Lung microvascular endothelial cell (primary cell): ENCODE data around the gene ZSCAN20. TPM values are rescaled to one million over a fixed set of nuclear protein-coding genes. Genes with fewer than 3 reads are reported as not detected.
A peak's percentile ranks its signal among the peaks of the same experiment; 100 is the strongest.

Experiments
- DNase-seq, 2 donors: peaks; one replicate each; pipeline versions ENCODE4 v3.0.0 to v3.0.0-alpha.2; 2010; ENCODE audit warnings: low read depth in 2 of 2
- total RNA-seq: library from RNA; depleted of rRNA; stranded (reverse); fragments of >200 nt; gene quantifications from 2 replicates; pipeline ENCODE4 v1.2.1, GENCODE V29; 2014

The ZSCAN20 gene
- total RNA-seq, 1 donor from 2014 or later, result 6.0 TPM

- peak; percentile 50 to 79 for DNase-seq
These were observed 29.3 kb upstream of the ZSCAN20 start for GRCh38 chr1:33443080-33443704.

- peak; percentile 29 to 46 for DNase-seq
These were observed 28.7 kb upstream of the ZSCAN20 start for GRCh38 chr1:33443705-33444180.

- DNase-seq, result peak; percentile 47 to 73
These were observed 27.3 kb upstream of the ZSCAN20 start for GRCh38 chr1:33445108-33445507.

GRCh38 chr1:33446590-33446989 is 25.9 kb upstream of the ZSCAN20 start:
- DNase-seq, result no peak

DNA sequence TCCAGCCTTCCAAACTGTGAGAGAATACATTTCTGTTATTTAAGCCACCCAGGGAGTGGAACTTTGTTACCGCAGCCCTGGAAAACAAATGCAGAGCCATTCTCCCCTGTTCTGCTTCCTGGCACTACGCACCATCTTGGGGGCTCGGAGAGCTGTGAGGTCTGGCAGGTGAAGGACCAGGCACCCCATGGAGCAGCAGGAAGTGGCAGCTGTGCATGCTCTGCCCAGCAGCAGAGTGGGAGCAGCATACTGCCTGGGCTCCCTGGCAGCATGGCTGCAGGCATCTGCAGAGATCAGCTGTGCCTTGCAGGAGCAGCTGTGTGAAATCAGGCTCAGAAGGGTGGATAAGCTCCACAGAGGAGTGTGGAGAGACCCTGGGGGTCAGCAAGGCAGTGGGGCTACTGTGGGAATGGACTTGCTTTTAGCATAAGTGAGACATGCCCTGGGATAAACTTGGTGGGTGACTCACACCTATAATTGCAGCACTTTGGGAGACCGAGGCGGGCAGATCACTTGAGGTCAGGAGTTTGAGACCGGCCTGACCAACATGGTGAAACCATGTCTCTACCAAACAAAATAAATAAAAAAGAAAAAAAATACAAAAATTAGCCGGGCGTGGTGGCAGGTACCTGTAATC is 17.7 kb upstream of the ZSCAN20 start:
- DNase-seq, result no peak

DNA sequence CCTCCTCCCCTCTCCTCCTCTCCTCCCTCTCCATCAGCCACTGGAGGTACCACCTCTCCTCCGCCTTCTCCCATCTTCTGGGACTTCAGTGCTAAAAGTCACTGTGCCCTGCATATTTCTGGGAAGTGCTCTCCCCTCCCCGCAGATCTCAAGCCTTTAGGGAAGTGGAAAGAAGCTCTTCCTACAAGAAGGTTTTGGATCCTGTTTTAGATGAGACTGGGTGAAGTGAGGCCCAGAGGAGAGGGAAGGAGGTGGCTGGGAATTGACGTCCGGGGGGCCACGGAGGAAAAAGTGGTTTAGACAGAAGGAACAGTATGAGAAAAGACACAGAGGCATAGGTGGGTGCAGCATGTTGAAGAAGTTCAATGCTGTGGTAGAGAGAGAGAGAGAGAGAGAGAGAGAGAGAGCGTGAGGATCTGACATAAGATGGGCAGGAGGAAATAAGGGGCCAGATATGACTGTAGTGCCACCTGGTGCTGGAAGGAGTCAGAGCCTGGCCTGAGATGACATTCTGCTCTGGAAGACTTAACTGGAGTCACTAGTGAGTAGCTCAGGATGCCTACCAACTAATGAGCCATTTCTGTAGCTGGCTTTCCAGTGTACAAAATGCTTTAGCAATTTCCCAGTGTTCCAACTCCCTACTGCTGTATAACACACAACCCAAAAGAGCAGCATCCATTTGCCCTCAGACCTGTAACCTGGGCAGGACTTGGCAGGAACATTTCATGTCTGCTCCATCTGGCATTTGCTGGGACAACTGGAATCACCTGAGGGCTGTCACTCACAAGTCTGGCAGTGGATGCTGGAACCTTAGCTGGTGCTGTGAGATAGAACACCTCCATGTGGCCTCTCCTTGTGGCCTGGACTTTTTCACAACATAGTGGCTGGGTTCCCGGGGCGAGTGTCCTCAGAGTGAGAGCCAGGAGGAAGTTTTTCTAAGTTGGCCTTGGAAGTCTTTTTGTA is 16.6 kb upstream of the ZSCAN20 start:
- peak; percentile 63 to 88 for DNase-seq

DNA sequence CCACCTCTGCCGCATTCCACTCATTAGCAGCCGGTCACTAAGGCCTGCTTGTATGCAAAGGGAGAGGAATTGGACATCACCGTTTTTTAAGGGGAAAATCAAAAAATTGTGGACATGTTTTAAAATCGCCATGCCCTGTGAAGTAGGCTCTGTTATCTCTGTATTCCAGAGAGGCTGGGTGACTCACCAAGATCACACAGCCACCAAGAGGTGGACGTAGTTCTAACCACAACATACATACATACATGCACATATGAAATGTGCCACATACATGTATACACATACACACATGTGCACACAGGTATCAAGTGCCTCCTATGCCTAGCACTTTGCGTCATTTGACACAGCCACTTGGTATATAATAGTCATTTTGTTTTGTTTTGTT is 16.0 kb upstream of the ZSCAN20 start:
- DNase-seq, result no peak

GRCh38 chr1:33459691-33460090 is 12.8 kb upstream of the ZSCAN20 start:
- no peak for DNase-seq

- no peak for DNase-seq
These were observed 12.3 kb upstream of the ZSCAN20 start for GRCh38 chr1:33460144-33460543.

GRCh38 chr1:33460947-33461629 is 11.4 kb upstream of the ZSCAN20 start:
- peak in 1 of 2 donors; percentile 48 for DNase-seq

DNA sequence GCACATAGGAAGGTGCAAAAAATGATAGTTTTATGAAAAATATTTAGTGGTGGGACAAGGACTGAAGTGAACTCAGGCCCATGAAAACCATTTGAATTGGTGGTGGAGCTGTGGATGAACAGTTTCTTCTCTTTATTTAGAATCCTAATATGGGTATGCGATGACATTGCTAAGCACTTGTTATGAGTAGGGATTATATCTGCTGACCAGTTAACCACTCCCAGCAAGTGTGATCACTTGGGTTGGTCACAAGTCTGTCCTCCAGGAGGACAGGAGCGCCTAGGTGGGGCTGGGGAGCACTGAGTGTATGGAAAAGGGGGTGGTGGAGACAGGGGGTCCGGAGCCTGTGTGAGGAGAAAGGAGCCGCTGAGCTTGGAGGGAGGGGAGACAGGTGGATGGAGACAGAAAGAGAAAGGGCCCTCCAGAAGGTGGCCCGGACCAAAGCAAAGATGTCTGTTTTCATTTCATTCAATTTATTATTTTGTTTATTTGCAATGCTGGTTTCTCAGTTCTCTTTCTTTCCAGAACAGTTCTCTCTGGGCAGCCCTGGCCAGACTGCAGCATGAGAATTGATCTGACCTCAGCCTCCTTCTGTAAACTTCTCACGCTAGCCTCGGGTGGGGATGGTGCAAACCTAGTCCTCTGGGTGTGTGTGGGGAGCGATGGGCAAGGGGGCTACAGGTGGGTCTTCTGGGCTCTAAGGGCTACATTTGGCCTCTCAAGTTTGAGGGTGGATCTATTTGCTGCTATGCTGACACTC is 9.9 kb upstream of the ZSCAN20 start:
- DNase-seq, result no peak

DNA sequence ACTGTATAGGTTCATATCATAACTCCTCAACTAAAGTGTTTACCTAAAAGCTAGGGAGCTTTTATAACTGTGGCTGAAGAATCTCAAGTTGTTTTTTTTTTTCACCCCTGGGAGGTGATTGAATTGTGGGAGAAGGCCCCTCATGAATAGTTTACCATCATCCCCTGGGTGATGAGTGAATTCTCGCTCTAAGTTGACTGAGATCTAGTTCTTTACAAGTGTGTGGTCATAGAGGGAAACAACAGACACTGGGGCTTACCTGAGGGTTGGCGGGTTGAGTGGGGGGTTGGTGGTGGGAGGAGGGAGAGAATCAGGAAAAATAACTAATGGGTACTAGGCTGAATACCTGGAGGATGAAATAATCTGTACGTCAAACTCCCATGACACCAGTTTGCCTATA is 7.9 kb upstream of the ZSCAN20 start:
- no peak for DNase-seq

GRCh38 chr1:33465316-33465715 is 7.1 kb upstream of the ZSCAN20 start:
- no peak for DNase-seq

DNA sequence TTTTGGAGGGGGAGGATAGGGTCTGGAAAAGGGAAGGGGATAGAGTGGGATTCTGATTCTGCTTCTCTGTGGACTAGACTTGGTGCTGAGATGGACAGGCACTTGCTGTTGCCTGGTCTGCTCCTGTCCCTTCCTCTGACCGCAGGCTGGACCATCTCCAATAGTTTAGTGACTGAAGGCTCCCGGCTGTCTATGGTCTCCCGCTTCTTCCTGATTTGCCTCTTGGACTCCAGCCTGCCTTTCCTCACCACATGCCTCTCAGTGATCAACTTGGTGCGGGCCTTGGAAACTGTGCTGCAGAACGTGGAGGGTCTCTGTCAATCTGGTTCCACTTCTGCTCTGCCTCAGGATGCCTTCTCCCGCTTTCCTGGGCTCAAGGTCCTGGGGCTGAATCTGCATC is 6.3 kb upstream of the ZSCAN20 start:
- DNase-seq, result no peak

DNA sequence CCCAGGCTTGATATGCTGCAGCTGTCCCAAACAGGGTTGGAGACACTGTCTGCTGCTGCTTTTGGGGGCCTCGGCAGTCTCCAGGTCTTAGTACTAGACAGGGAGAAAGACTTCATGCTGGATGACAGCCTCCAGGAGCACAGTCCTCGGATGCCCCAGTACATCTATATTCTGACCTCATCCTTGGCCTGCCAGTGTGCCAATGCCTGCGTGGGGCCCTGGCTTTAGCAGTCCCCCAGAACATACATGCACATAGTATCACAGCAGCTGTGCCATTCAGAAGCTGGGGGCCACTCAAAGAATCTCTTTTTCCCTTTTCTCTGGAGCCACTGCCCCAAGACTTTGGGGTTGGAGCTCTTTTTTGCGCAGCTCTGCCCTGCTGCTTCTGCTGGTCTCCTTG is 4.4 kb upstream of the ZSCAN20 start:
- DNase-seq, result no peak

GRCh38 chr1:33468531-33468930 is 3.9 kb upstream of the ZSCAN20 start:
- no peak for DNase-seq

GRCh38 chr1:33468967-33469366 is 3.5 kb upstream of the ZSCAN20 start:
- no peak for DNase-seq

GRCh38 chr1:33469691-33470090 is 2.8 kb upstream of the ZSCAN20 start:
- no peak for DNase-seq

DNA sequence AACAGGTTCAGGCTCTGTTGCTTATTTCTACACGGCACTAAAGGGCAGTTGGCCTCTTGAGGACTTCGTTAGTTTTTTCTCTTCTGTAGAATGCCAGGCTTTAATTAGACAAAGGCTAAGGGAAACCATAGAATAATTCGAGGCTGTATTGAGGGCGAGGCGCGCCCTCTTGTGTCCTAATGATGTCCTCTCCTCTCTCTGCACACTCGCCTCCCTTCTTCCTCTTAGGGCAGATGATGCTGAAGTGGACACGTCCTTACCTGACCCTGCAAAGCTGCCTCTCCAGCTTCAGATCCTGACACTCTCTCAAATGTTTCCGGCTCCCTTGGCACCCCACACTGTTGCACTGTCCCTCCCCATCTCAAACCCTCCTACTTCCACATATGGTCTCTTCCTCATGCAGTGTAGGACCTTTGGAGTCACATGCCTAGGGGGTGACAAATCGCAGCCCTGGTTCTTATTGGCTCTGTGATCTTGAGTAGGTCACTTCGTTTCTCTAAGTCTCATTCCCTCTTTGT is 1.9 kb upstream of the ZSCAN20 start:
- DNase-seq, result peak; percentile 84 to 85

DNA sequence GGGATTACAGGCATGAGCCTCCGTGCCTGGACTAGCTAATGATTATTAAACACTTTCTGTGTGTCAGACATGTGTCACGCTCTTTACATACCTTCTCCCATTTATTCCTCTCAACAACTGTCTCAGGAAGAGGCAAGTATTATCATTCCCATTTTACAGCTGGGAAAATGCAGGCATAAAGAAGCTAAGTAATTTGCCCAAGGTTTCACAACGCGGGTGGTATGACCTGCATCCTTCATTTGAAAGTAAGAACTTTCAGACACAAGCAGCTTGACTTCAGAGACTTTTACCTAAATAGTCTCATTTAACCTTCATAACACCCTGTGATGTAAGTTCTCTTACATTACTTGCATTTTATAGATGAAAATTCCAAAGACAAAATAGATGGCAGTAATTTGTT is 1.0 kb upstream of the ZSCAN20 start:
- no peak for DNase-seq

DNA sequence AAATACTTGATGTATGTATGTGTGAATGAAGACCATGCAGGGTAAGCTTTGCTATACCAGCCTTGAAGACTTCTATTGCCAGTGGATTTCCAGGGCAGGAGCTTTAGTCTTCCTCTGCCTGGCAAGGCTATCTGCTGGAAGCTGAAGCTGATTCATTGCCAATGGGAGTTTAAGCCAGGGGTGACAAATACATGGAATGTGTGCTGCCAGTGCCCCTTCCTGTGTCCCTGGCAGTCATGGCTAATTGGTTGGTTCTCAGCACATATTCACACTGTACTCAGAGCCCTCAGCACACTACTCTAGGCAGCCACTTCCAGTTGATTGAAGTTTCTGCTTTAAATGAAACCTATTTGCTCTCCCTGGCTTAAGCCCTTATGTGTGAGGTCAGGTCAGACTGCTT is 1.5 kb downstream of the ZSCAN20 start:
- no peak for DNase-seq
